ENCODE results near the gene NEK3.
A peak's percentile ranks its signal among the peaks of the same experiment; 100 is the strongest.
"Not testable (repeated sequence)": the region's sequence is repeated elsewhere in the genome, so short reads cannot be mapped to it uniquely, and the experiment has no call there.

The NEK3 gene

GRCh38 chr13:52194184-52194868 lies 34.9 kb upstream of the NEK3 start:
- peak; percentile 88 to 89 for DNase-seq (ENCODE audit: low read depth in 2 of 2)
- no peak for TF ChIP-seq CTCF (IDR thresholded peaks at IDR 0.05; ENCODE audit: low read depth, low read length)
- H3K4me3 ChIP-seq (replicated peaks in 1 of 2; ENCODE audit: low read depth in 2 of 2, low read length in 2 of 2) = peak overlapping the region; percentile 73 to 90

GRCh38 chr13:52193587-52194183 lies 34.3 kb upstream of the NEK3 start:
- peak overlapping the region; percentile 73 to 90 for H3K4me3 ChIP-seq (replicated peaks in 1 of 2; ENCODE audit: low read depth in 2 of 2, low read length in 2 of 2)

GRCh38 chr13:52187424-52188187 lies 28.2 kb upstream of the NEK3 start:
- not testable (repeated sequence) for H3K4me3 ChIP-seq (replicated peaks in 1 of 2; ENCODE audit: low read depth in 2 of 2, low read length in 2 of 2)
- DNase-seq (ENCODE audit: low read depth in 2 of 2) = peak; percentile 24 to 59

More at GRCh38 chr13:52193587-52194183, 34.3 kb upstream of the NEK3 start:
- DNase-seq (ENCODE audit: low read depth in 2 of 2) = peak; percentile 40 to 42

GRCh38 chr13:52187029-52187423 lies 27.6 kb upstream of the NEK3 start:
- no peak for DNase-seq (ENCODE audit: low read depth in 2 of 2)
- H3K4me3 ChIP-seq (replicated peaks in 1 of 2; ENCODE audit: low read depth in 2 of 2, low read length in 2 of 2) = no peak overlapping the region
- no peak for TF ChIP-seq CTCF (IDR thresholded peaks at IDR 0.05; ENCODE audit: low read depth, low read length)

GRCh38 chr13:52181316-52181954 lies 22.0 kb upstream of the NEK3 start:
- not testable (repeated sequence) for H3K4me3 ChIP-seq (replicated peaks in 1 of 2; ENCODE audit: low read depth in 2 of 2, low read length in 2 of 2); DNase-seq (ENCODE audit: low read depth in 2 of 2)

GRCh38 chr13:52179925-52180324 lies 20.5 kb upstream of the NEK3 start:
- DNase-seq (ENCODE audit: low read depth in 2 of 2) = no peak
- H3K4me3 ChIP-seq (replicated peaks in 1 of 2; ENCODE audit: low read depth in 2 of 2, low read length in 2 of 2) = no peak overlapping the region
- no peak for TF ChIP-seq CTCF (IDR thresholded peaks at IDR 0.05; ENCODE audit: low read depth, low read length)

GRCh38 chr13:52177276-52177675 lies 17.9 kb upstream of the NEK3 start:
- no peak for TF ChIP-seq CTCF (IDR thresholded peaks at IDR 0.05; ENCODE audit: low read depth, low read length)
- DNase-seq (ENCODE audit: low read depth in 2 of 2) = no peak

GRCh38 chr13:52173970-52174369 lies 14.6 kb upstream of the NEK3 start:
- H3K4me3 ChIP-seq (replicated peaks in 1 of 2; ENCODE audit: low read depth in 2 of 2, low read length in 2 of 2); DNase-seq (ENCODE audit: low read depth in 2 of 2): not testable (repeated sequence)

More at GRCh38 chr13:52177276-52177675, 17.9 kb upstream of the NEK3 start:
- H3K4me3 ChIP-seq (replicated peaks in 1 of 2; ENCODE audit: low read depth in 2 of 2, low read length in 2 of 2) = no peak overlapping the region
